HCT116 (cell line): ENCODE measurements around the gene IMPA2. TPM values are rescaled to one million over a fixed set of nuclear protein-coding genes. Genes with fewer than 3 reads are reported as not detected.

ENCODE experiments used
- ATAC-seq: fragments of 200-7000 bp; cut with Tn5 transposase; 2 replicates; pipeline ENCODE4 v1.9.1; 2020; ENCODE audit warnings: mild to moderate bottlenecking, moderate library complexity
- BruUV-seq: library from RNA; stranded (reverse); fragments of 400-500 nt; replicated peaks from 2 replicates; lab custom pipeline; 2021; lab: Mats Ljungman, UMichigan
- CTCF ChIA-PET: fragments of 300-600 bp; sonication (Branson Sonifier 250); formaldehyde crosslinking; loops from one replicate; lab custom pipeline; 2021; ENCODE audit warnings: antibody characterized with exemption; lab: Charles Lee
- POLR2A ChIA-PET: fragments of 300-600, 350-600 bp; sonication (Branson Sonifier 250); formaldehyde crosslinking; loops from one replicate; lab custom pipeline; 2021; ENCODE audit warnings: antibody characterized with exemption; lab: Charles Lee
- RAD21 ChIA-PET, 2 experiments: fragments of 300-600 bp; sonication (Branson Sonifier 250); formaldehyde crosslinking; loops; one replicate each; lab custom pipeline; 2023; ENCODE audit warnings: low total read pairs in 2 of 2; ENCODE audit not compliant: uncharacterized antibody in 2 of 2, unreplicated experiment in 2 of 2, low non-redundant PET in 1 of 2; lab: Charles Lee
- DNase-seq: peaks from one replicate; pipeline ENCODE4 v3.0.0-alpha.2; 2010; ENCODE audit warnings: low read depth, low spot score
- H2AFZ ChIP-seq: fragments of 200-600 bp; shearing (Covaris generic), sonication (generic); 2 replicates; pipeline ENCODE4 v1.6.1; 2017; ENCODE audit warnings: low read depth, mixed run types, mixed read lengths, antibody characterized with exemption, low read length; ENCODE audit not compliant: poor library complexity, severe bottlenecking
- H3K27ac ChIP-seq: 2 replicates; pipeline ENCODE4 v1.5.1; 2012; ENCODE audit warnings: low read depth, low read length
- H3K27me3 ChIP-seq: fragments of 200-600 bp; sonication (generic); 2 replicates; pipeline ENCODE4 v1.6.1; 2016; ENCODE audit warnings: mixed run types, low read length, mixed read lengths; ENCODE audit not compliant: insufficient read depth
- H3K36me3 ChIP-seq, 2 experiments: fragments of 200-500 bp in 1 of 2; fragments of 200-600 bp in 1 of 2; sonication (Bioruptor generic) in 1 of 2; sonication (generic) in 1 of 2; 2 replicates each; pipeline versions ENCODE4 v1.5.1 to v1.6.1; 2014 to 2016; ENCODE audit warnings: low read length in 2 of 2, inconsistent platforms in 1 of 2, mixed read lengths in 1 of 2, mixed run types in 1 of 2; ENCODE audit not compliant: insufficient read depth in 2 of 2, control insufficient read depth in 1 of 2
- H3K4me1 ChIP-seq, 2 experiments: fragments of 200-600 bp in 1 of 2; sonication (generic) in 1 of 2; 2 replicates each; pipeline versions ENCODE4 v1.5.1 to v1.6.1; 2012 to 2017; ENCODE audit warnings: low read length in 2 of 2, inconsistent platforms in 1 of 2, mild to moderate bottlenecking in 1 of 2, mixed read lengths in 1 of 2, mixed run types in 1 of 2, moderate library complexity in 1 of 2; ENCODE audit not compliant: insufficient read depth in 2 of 2, control insufficient read depth in 1 of 2
- H3K4me2 ChIP-seq: fragments of 200-600 bp; sonication (generic); 2 replicates; pipeline ENCODE4 v1.6.1; 2017; ENCODE audit warnings: mixed run types, low read length, mixed read lengths
- H3K4me3 ChIP-seq, 2 experiments: fragments of 200-600 bp in 1 of 2; sonication (generic) in 1 of 2; replicated peaks in 1 of 2; 2 replicates each; pipeline ENCODE4 v1.5.1; 2011 to 2016; ENCODE audit warnings: low read length in 2 of 2, control low read depth in 1 of 2, low read depth in 1 of 2, mild to moderate bottlenecking in 1 of 2, mixed read lengths in 1 of 2, mixed run types in 1 of 2
- H3K79me2 ChIP-seq: fragments of 200-600 bp; sonication (generic); 2 replicates; pipeline ENCODE4 v1.6.1; 2017; ENCODE audit warnings: mild to moderate bottlenecking, mixed run types, low read length, moderate library complexity, mixed read lengths; ENCODE audit not compliant: insufficient read depth
- H3K9ac ChIP-seq: fragments of 200-600 bp; sonication (generic); 2 replicates; pipeline ENCODE4 v1.6.1; 2016; ENCODE audit warnings: low read length, mixed read lengths
- H3K9me2 ChIP-seq: fragments of 200-600 bp; sonication (generic), shearing (Covaris generic); 2 replicates; pipeline ENCODE4 v1.6.1; 2017; ENCODE audit warnings: mixed run types, mild to moderate bottlenecking, moderate library complexity; ENCODE audit not compliant: insufficient read depth
- H3K9me3 ChIP-seq, 2 experiments: fragments of 200-500 bp in 1 of 2; fragments of 200-600 bp in 1 of 2; sonication (Bioruptor generic) in 1 of 2; sonication (generic) in 1 of 2; 2 replicates each; pipeline ENCODE4 v1.6.1; 2014 to 2017; ENCODE audit warnings: low read length in 2 of 2, mixed read lengths in 2 of 2, inconsistent platforms in 1 of 2, low read depth in 1 of 2, mild to moderate bottlenecking in 1 of 2, mixed run types in 1 of 2, moderate library complexity in 1 of 2; ENCODE audit not compliant: control insufficient read depth in 1 of 2, insufficient read depth in 1 of 2
- H4K20me1 ChIP-seq: fragments of 200-600 bp; sonication (generic), shearing (Covaris generic); 2 replicates; pipeline ENCODE4 v1.6.1; 2017; ENCODE audit warnings: mixed run types, mild to moderate bottlenecking, moderate library complexity; ENCODE audit not compliant: insufficient read depth
- CBX3 ChIP-seq: IDR thresholded peaks from 2 replicates; pipeline ENCODE4 v1.6.1; 2012; ENCODE audit warnings: low read depth
- CEBPB ChIP-seq: IDR thresholded peaks from 2 replicates; pipeline ENCODE4 v1.6.1; 2012; ENCODE audit warnings: low read depth
- MAX ChIP-seq: IDR thresholded peaks from 2 replicates; pipeline ENCODE4 v1.6.1; 2012
- POLR2AphosphoS5 ChIP-seq: IDR thresholded peaks from 2 replicates; pipeline ENCODE4 v1.6.1; 2011; ENCODE audit warnings: mild to moderate bottlenecking, low read depth, low read length, moderate library complexity
- REST ChIP-seq: IDR thresholded peaks from 2 replicates; pipeline ENCODE4 v1.6.1; 2012; ENCODE audit warnings: low read depth
- SIN3A ChIP-seq: IDR thresholded peaks from 2 replicates; pipeline ENCODE4 v1.6.1; 2012; ENCODE audit warnings: low read depth
- SP1 ChIP-seq: IDR thresholded peaks from 2 replicates; pipeline ENCODE4 v1.6.1; 2012; ENCODE audit warnings: low read depth
- YY1 ChIP-seq: IDR thresholded peaks from 2 replicates; pipeline ENCODE4 v1.6.1; 2011; ENCODE audit warnings: low read length, low read depth, moderate library complexity, mild to moderate bottlenecking; ENCODE audit not compliant: insufficient replicate concordance; ENCODE audit errors: extremely low read depth
- ZFX ChIP-seq: fragments of 450-650 bp; IDR thresholded peaks from 2 replicates; pipeline ENCODE4 v1.6.1; 2017
- intact Hi-C: fragments of 100-400 bp; cut with micrococcal nuclease; formaldehyde crosslinking; loops from 2 replicates; pipeline ENCODE4 v1.10.0; 2022
- total RNA-seq: library from RNA; stranded (reverse); gene quantifications from one replicate; pipeline ENCODE4 v1.2.1, GENCODE V29; 2021; ENCODE audit not compliant: unreplicated experiment

IMPA2 gene
- total RNA-seq, 1 experiment from 2014 or later = 32.5 TPM

GRCh38 chr18:12043811-12044210 lies 62.5 kb downstream of the IMPA2 start:
- no peak for TF ChIP-seq SP1
- TF ChIP-seq MAX = no peak
- TF ChIP-seq REST = no peak
- TF ChIP-seq YY1 = no peak
- TF ChIP-seq SIN3A = no peak
- TF ChIP-seq ZFX = no peak
- no peak for TF ChIP-seq CEBPB
- no peak for TF ChIP-seq POLR2AphosphoS5
- no peak for TF ChIP-seq CBX3
- Histone ChIP-seq H3K27me3 (no peaks in the 10 kb centered on the region), H3K4me2 (no peak overlapping the region), H3K36me3 (no peaks in the 10 kb centered on the region), H4K20me1 (no peaks in the 10 kb centered on the region), H3K4me1 (peaks cover 0 to 10% of the 10 kb centered on the region in 2 experiments; a peak in 2 of 4 replicates), H3K79me2 (no peaks in the 10 kb centered on the region), H2AFZ (no peak overlapping the region), H3K9me3 (no peaks in the 10 kb centered on the region), H3K4me3 (no peak overlapping the region), H3K9ac (no peak overlapping the region), H3K9me2 (no peaks in the 10 kb centered on the region), H3K27ac (no peak overlapping the region)
- intact Hi-C loops = no loop called here
- ATAC-seq (no peak), DNase-seq (no peak)
- ChIA-PET POLR2A (no interaction called here), RAD21 (no interaction called here), CTCF (interaction anchor here (0.9 kb wide), 1 partner anchor 388 kb away, joined by 4 read pairs; no protein-coding TSS in a partner anchor)
- BruUV-seq = no TSS peak
